HEK293 (cell line): ENCODE results near the gene CPM.

Experiments
- CTCF ChIA-PET: fragments of 350-600 bp; formaldehyde crosslinking; extraction: SDS; loops from one replicate; lab custom pipeline; 2021; ENCODE audit warnings: antibody characterized with exemption; lab: Yijun Ruan, JAX
- POLR2A ChIA-PET: fragments of 300-600 bp; formaldehyde crosslinking; extraction: SDS; loops from one replicate; lab custom pipeline; 2020; ENCODE audit warnings: antibody characterized with exemption, inconsistent platforms; lab: Yijun Ruan, JAX
- H3K27ac ChIP-seq: fragments of 200-500 bp; sonication (Bioruptor generic); 2 replicates; pipeline ENCODE4 v1.5.1; 2014; ENCODE audit warnings: low read depth, low read length, control low read depth, inconsistent platforms; ENCODE audit errors: extremely low read depth
- H3K36me3 ChIP-seq, 2 experiments: fragments of 200-500 bp in 1 of 2; sonication (Bioruptor generic) in 1 of 2; 1 replicate in 1 of 2; 2 replicates in 1 of 2; pipeline ENCODE4 v1.5.1; 2014 to 2017; ENCODE audit warnings: inconsistent platforms in 2 of 2, low read length in 2 of 2; ENCODE audit not compliant: control insufficient read depth in 2 of 2, insufficient read depth in 1 of 2
- H3K4me1 ChIP-seq: fragments of 200-500 bp; sonication (Bioruptor generic); 2 replicates; pipeline ENCODE4 v1.5.1; 2014; ENCODE audit warnings: mild to moderate bottlenecking, low read length, inconsistent platforms; ENCODE audit not compliant: control insufficient read depth, insufficient read depth
- H3K4me3 ChIP-seq: 2 replicates; pipeline ENCODE4 v1.5.1; 2011; ENCODE audit warnings: low read depth, mild to moderate bottlenecking, control low read depth, low read length, moderate library complexity
- H3K9me3 ChIP-seq: fragments of 200-500 bp; sonication (Bioruptor generic); 2 replicates; pipeline ENCODE4 v1.5.1; 2014; ENCODE audit warnings: low read depth, low read length, inconsistent platforms; ENCODE audit not compliant: control insufficient read depth, insufficient read depth
- HOXA7 ChIP-seq: sonication (generic); formaldehyde crosslinking; IDR thresholded peaks from 2 replicates; pipeline ENCODE4 v1.8.1; 2022; ENCODE audit warnings: missing genetic modification reagents, borderline replicate concordance
- HOXD13 ChIP-seq: sonication (generic); formaldehyde crosslinking; IDR thresholded peaks from 2 replicates; pipeline ENCODE4 v1.8.0; 2022; ENCODE audit warnings: missing genetic modification reagents, borderline replicate concordance
- INSM2 ChIP-seq: fragments of 450-650 bp; formaldehyde crosslinking; IDR thresholded peaks from 2 replicates; pipeline ENCODE4 v1.5.1; 2016; ENCODE audit warnings: missing biosample characterization, missing genetic modification characterization
- KLF16 ChIP-seq: fragments of 450-650 bp; formaldehyde crosslinking; IDR thresholded peaks from 2 replicates; pipeline ENCODE4 v1.5.1; 2017; ENCODE audit warnings: missing biosample characterization, missing genetic modification characterization
- MYNN ChIP-seq: fragments of 450-650 bp; formaldehyde crosslinking; IDR thresholded peaks from 2 replicates; pipeline ENCODE4 v1.5.1; 2016; ENCODE audit warnings: missing biosample characterization, missing genetic modification characterization, borderline replicate concordance
- OSR2 ChIP-seq: fragments of 450-650 bp; formaldehyde crosslinking; IDR thresholded peaks from 2 replicates; pipeline ENCODE4 v1.5.1; 2016; ENCODE audit warnings: missing biosample characterization, missing genetic modification characterization
- OVOL3 ChIP-seq: fragments of 450-650 bp; formaldehyde crosslinking; IDR thresholded peaks from 2 replicates; pipeline ENCODE4 v1.5.1; 2016; ENCODE audit warnings: missing biosample characterization, missing genetic modification characterization
- PBX3 ChIP-seq: sonication (generic); formaldehyde crosslinking; IDR thresholded peaks from 2 replicates; pipeline ENCODE4 v1.8.1; 2022; ENCODE audit warnings: mild to moderate bottlenecking, moderate library complexity, missing genetic modification reagents
- REST ChIP-seq: fragments of 450-650 bp; formaldehyde crosslinking; IDR thresholded peaks from 2 replicates; pipeline ENCODE4 v1.5.1; 2016; ENCODE audit warnings: missing biosample characterization, missing genetic modification characterization
- ZNF112 ChIP-seq: fragments of 450-650 bp; formaldehyde crosslinking; IDR thresholded peaks from 2 replicates; pipeline ENCODE4 v1.5.0; 2017; ENCODE audit warnings: missing biosample characterization, missing genetic modification characterization
- ZNF132 ChIP-seq: fragments of 450-650 bp; formaldehyde crosslinking; IDR thresholded peaks from 2 replicates; pipeline ENCODE4 v1.5.1; 2017; ENCODE audit warnings: missing biosample characterization, missing genetic modification characterization, borderline replicate concordance
- ZNF174 ChIP-seq: fragments of 450-650 bp; formaldehyde crosslinking; IDR thresholded peaks from 2 replicates; pipeline ENCODE4 v1.5.0; 2017; ENCODE audit warnings: missing biosample characterization, mild to moderate bottlenecking, missing genetic modification characterization
- ZNF175 ChIP-seq: fragments of 450-650 bp; formaldehyde crosslinking; IDR thresholded peaks from 2 replicates; pipeline ENCODE4 v1.5.1; 2016; ENCODE audit warnings: missing biosample characterization, missing genetic modification characterization
- ZNF211 ChIP-seq: fragments of 450-650 bp; formaldehyde crosslinking; IDR thresholded peaks from 2 replicates; pipeline ENCODE4 v1.5.1; 2016; ENCODE audit warnings: low read depth, missing biosample characterization, missing genetic modification characterization
- ZNF221 ChIP-seq: fragments of 450-650 bp; formaldehyde crosslinking; IDR thresholded peaks from 2 replicates; pipeline ENCODE4 v1.5.1; 2017; ENCODE audit warnings: missing biosample characterization, missing genetic modification characterization, borderline replicate concordance
- ZNF596 ChIP-seq: fragments of 450-650 bp; IDR thresholded peaks from 2 replicates; pipeline ENCODE4 v1.5.0; 2018; ENCODE audit warnings: missing biosample characterization, mild to moderate bottlenecking, missing genetic modification characterization, moderate library complexity
- ZNF664 ChIP-seq: fragments of 450-650 bp; formaldehyde crosslinking; IDR thresholded peaks from 2 replicates; pipeline ENCODE4 v1.5.1; 2016; ENCODE audit warnings: missing biosample characterization, missing genetic modification characterization
- ZNF670 ChIP-seq: fragments of 450-650 bp; formaldehyde crosslinking; IDR thresholded peaks from 2 replicates; pipeline ENCODE4 v1.5.1; 2016; ENCODE audit warnings: missing biosample characterization, missing genetic modification characterization, low read depth
- ZNF677 ChIP-seq: fragments of 450-650 bp; IDR thresholded peaks from 2 replicates; pipeline ENCODE4 v1.5.0; 2018; ENCODE audit warnings: missing biosample characterization, mild to moderate bottlenecking, missing genetic modification characterization, moderate library complexity
- TF ChIP-seq, protein P1 (sequence below): fragments of 450-650 bp; formaldehyde crosslinking; IDR thresholded peaks from 2 replicates; pipeline ENCODE4 v1.5.1; 2016; ENCODE audit warnings: missing biosample characterization, missing genetic modification characterization, borderline replicate concordance

Gene CPM

GRCh38 chr12:68884251-68884650 lies 48.7 kb downstream of the CPM start:
- no peak for TF ChIP-seq ZNF221 (tag by site-specific recombination)
- no peak for TF ChIP-seq ZNF112 (tag by site-specific recombination)
- TF ChIP-seq OSR2 (tag by site-specific recombination) = no peak
- TF ChIP-seq ZNF132 = no peak
- no peak for TF ChIP-seq ZNF596
- no peak for TF ChIP-seq REST (tag by site-specific recombination)
- TF ChIP-seq ZNF664 (tag by site-specific recombination) = no peak
- TF ChIP-seq MYNN (tag by site-specific recombination) = no peak
- TF ChIP-seq INSM2 (tag by site-specific recombination) = no peak
- TF ChIP-seq ZNF175 (tag by site-specific recombination) = no peak
- TF ChIP-seq KLF16 (tag by site-specific recombination) = no peak
- no peak for TF ChIP-seq PBX3 (CRISPR knock-in tag)
- TF ChIP-seq ZNF670 (tag by site-specific recombination) = no peak
- TF ChIP-seq, protein P1, sequence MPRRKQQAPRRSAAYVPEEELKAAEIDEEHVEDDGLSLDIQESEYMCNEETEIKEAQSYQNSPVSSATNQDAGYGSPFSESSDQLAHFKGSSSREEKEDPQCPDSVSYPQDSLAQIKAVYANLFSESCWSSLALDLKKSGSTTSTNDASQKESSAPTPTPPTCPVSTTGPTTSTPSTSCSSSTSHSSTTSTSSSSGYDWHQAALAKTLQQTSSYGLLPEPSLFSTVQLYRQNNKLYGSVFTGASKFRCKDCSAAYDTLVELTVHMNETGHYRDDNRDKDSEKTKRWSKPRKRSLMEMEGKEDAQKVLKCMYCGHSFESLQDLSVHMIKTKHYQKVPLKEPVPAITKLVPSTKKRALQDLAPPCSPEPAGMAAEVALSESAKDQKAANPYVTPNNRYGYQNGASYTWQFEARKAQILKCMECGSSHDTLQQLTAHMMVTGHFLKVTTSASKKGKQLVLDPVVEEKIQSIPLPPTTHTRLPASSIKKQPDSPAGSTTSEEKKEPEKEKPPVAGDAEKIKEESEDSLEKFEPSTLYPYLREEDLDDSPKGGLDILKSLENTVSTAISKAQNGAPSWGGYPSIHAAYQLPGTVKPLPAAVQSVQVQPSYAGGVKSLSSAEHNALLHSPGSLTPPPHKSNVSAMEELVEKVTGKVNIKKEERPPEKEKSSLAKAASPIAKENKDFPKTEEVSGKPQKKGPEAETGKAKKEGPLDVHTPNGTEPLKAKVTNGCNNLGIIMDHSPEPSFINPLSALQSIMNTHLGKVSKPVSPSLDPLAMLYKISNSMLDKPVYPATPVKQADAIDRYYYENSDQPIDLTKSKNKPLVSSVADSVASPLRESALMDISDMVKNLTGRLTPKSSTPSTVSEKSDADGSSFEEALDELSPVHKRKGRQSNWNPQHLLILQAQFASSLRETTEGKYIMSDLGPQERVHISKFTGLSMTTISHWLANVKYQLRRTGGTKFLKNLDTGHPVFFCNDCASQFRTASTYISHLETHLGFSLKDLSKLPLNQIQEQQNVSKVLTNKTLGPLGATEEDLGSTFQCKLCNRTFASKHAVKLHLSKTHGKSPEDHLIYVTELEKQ = no peak
- no peak for TF ChIP-seq ZNF174 (tag by site-specific recombination)
- no peak for TF ChIP-seq ZNF211 (tag by site-specific recombination)
- TF ChIP-seq ZNF677 (tag by site-specific recombination) = no peak
- TF ChIP-seq OVOL3 = no peak
- TF ChIP-seq HOXD13 (CRISPR knock-in tag) = no peak
- TF ChIP-seq HOXA7 (CRISPR knock-in tag) = no peak
- H3K4me1 ChIP-seq = no peaks in the 10 kb centered on the region
- no peak overlapping the region for H3K4me3 ChIP-seq
- no peak overlapping the region for H3K27ac ChIP-seq
- no peaks in the 10 kb centered on the region for H3K9me3 ChIP-seq
- ChIA-PET POLR2A (no interaction called here), CTCF (no interaction called here)
- H3K36me3 ChIP-seq = no peaks in the 10 kb centered on the region
